NCI-H2171 (cell line): ENCODE data around the gene SNX22.
A peak's percentile ranks its signal among the peaks of the same experiment; 100 is the strongest.

Experiments used
- DNase-seq: peaks from one replicate; lab custom pipeline; 2025; lab: John Stamatoyannopoulos, UW

Gene SNX22

GRCh38 chr15:64134345-64134829 lies 17.1 kb upstream of the SNX22 start:
- DNase-seq, result no peak

GRCh38 chr15:64136347-64136746 lies 15.2 kb upstream of the SNX22 start:
- no peak for DNase-seq

GRCh38 chr15:64137226-64137833 lies 14.2 kb upstream of the SNX22 start:
- DNase-seq, result no peak

- DNase-seq, result no peak
These were observed 13.1 kb upstream of the SNX22 start for GRCh38 chr15:64138331-64138941.

- no peak for DNase-seq
These were observed 9.6 kb upstream of the SNX22 start for GRCh38 chr15:64141798-64142512.

GRCh38 chr15:64143276-64143675 lies 8.3 kb upstream of the SNX22 start:
- DNase-seq, result no peak

GRCh38 chr15:64144192-64144564 lies 7.4 kb upstream of the SNX22 start:
- DNase-seq, result no peak

GRCh38 chr15:64144565-64145281 lies 6.8 kb upstream of the SNX22 start:
- no peak for DNase-seq

- DNase-seq, result no peak
These were observed 5.5 kb upstream of the SNX22 start for GRCh38 chr15:64146041-64146440.

- DNase-seq, result no peak
These were observed 5.0 kb upstream of the SNX22 start for GRCh38 chr15:64146520-64146884.

- DNase-seq, result no peak
These were observed 4.4 kb upstream of the SNX22 start for GRCh38 chr15:64146885-64147681.

GRCh38 chr15:64148168-64148567 lies 3.4 kb upstream of the SNX22 start:
- DNase-seq, result no peak

- DNase-seq, result no peak
These were observed 3.0 kb upstream of the SNX22 start for GRCh38 chr15:64148581-64148980.

GRCh38 chr15:64149424-64149823 lies 2.1 kb upstream of the SNX22 start:
- DNase-seq, result no peak

GRCh38 chr15:64149893-64150578 lies 1.5 kb upstream of the SNX22 start:
- DNase-seq, result no peak

- peak; percentile 29 for DNase-seq
These were observed 1.2 kb downstream of the SNX22 start for GRCh38 chr15:64152507-64153387.

GRCh38 chr15:64153480-64154367 lies 2.2 kb downstream of the SNX22 start:
- DNase-seq, result peak; percentile 91

- no peak for DNase-seq
These were observed 4.5 kb downstream of the SNX22 start for GRCh38 chr15:64155802-64156651.
